ENCODE results near the gene CANT1. TPM values are rescaled to one million over a fixed set of nuclear protein-coding genes. Genes with fewer than 3 reads are reported as not detected.

CANT1 gene
- total RNA-seq, 1 experiment from 2014 or later = 97.1 TPM

GRCh38 chr17:78972507-78973105, 37.0 kb downstream of the CANT1 start:
- BruUV-seq (replicated peaks) = no TSS peak
- DNase-seq (ENCODE audit: low read depth, low spot score) (no peak), ATAC-seq (no peak)
- no peak overlapping the region for H3K4me3 ChIP-seq (replicated peaks in 1 of 2; ENCODE audit: low read depth in 1 of 2, low read length in 2 of 2)
- H3K27ac ChIP-seq (ENCODE audit: low read depth, low read length) = peak overlapping the region; percentile 13; the same call in 1 of the 2 replicates
- no peak overlapping the region for H3K4me2 ChIP-seq (ENCODE audit: low read length)
- ChIA-PET POLR2A (interaction anchor here (1.1 kb wide), 1 partner anchor 49 kb away, joined by 5 read pairs; no protein-coding TSS in a partner anchor), RAD21 (ENCODE audit: low non-redundant PET in 1 of 2, low total read pairs in 2 of 2, uncharacterized antibody in 2 of 2, unreplicated experiment in 2 of 2) (interaction anchor here in 1 of 2 experiments (0.8 to 3.1 kb wide), 2 partner anchors 106 to 109 kb away, joined by 3 to 14 read pairs; no protein-coding TSS in a partner anchor), CTCF (interaction anchor here (0.9 to 2.6 kb wide), 7 partner anchors 8 to 131 kb away, joined by 3 to 39 read pairs (median 5); no protein-coding TSS in a partner anchor)
- H3K79me2 ChIP-seq (ENCODE audit: insufficient read depth, low read length) = peaks cover 22% of the 10 kb centered on the region; the same call in 1 of the 2 replicates
- H3K9ac ChIP-seq (ENCODE audit: low read length) = no peak overlapping the region
- no peak for TF ChIP-seq SRF (IDR thresholded peaks at IDR 0.05; ENCODE audit: low read depth)
- no peak for TF ChIP-seq ZBTB33 (IDR thresholded peaks at IDR 0.05; ENCODE audit: extremely low read depth, insufficient replicate concordance, low read length)
- no peak for TF ChIP-seq ZNF274 (IDR thresholded peaks at IDR 0.05; ENCODE audit: low read depth, low read length)
- TF ChIP-seq SIN3A (IDR thresholded peaks at IDR 0.05; ENCODE audit: low read depth) = no peak
- TF ChIP-seq ELF1 (IDR thresholded peaks at IDR 0.05; ENCODE audit: borderline replicate concordance, low read depth) = no peak
- no peak for TF ChIP-seq EZH2 (IDR thresholded peaks at IDR 0.05)
- TF ChIP-seq RAD21 (IDR thresholded peaks at IDR 0.05; ENCODE audit: low read depth) = no peak
- no peak for TF ChIP-seq SP1 (IDR thresholded peaks at IDR 0.05; ENCODE audit: low read depth)
- TF ChIP-seq REST (IDR thresholded peaks at IDR 0.05; ENCODE audit: low read depth) = no peak
- TF ChIP-seq CTCF (IDR thresholded peaks at IDR 0.05 in 2 of 3, conservative IDR thresholded peaks at IDR 0.05 in 1 of 3; ENCODE audit: borderline replicate concordance in 1 of 3, insufficient read depth in 1 of 3, low read depth in 2 of 3, low read length in 2 of 3) = no peak
- no peak for TF ChIP-seq POLR2A (IDR thresholded peaks at IDR 0.05; ENCODE audit: borderline replicate concordance, extremely low read depth, insufficient read depth, insufficient read length)
- TF ChIP-seq EGR1 (IDR thresholded peaks at IDR 0.05; ENCODE audit: low read depth) = no peak
- TF ChIP-seq YY1 (IDR thresholded peaks at IDR 0.05; ENCODE audit: extremely low read depth, insufficient replicate concordance, low read depth, low read length) = no peak
- no peak for TF ChIP-seq EZH2phosphoT487 (IDR thresholded peaks at IDR 0.05; ENCODE audit: borderline replicate concordance)
- no peak for TF ChIP-seq CBX3 (IDR thresholded peaks at IDR 0.05; ENCODE audit: low read depth)
- no peak for TF ChIP-seq CEBPB (IDR thresholded peaks at IDR 0.05; ENCODE audit: low read depth)
- no peaks in the 10 kb centered on the region for H4K20me1 ChIP-seq (ENCODE audit: insufficient read depth)
- intact Hi-C loops (cut with micrococcal nuclease) = no loop called here
- H3K9me3 ChIP-seq (ENCODE audit: control insufficient read depth in 1 of 2, insufficient read depth in 1 of 2, low read depth in 1 of 2, low read length in 2 of 2) = no peaks in the 10 kb centered on the region
- H3K9me2 ChIP-seq (ENCODE audit: insufficient read depth) = no peaks in the 10 kb centered on the region
- no peak overlapping the region for H2AFZ ChIP-seq (ENCODE audit: low read depth, low read length, poor library complexity, severe bottlenecking)
- peaks cover 13 to 43% of the 10 kb centered on the region in 2 experiments for H3K4me1 ChIP-seq (ENCODE audit: control insufficient read depth in 1 of 2, insufficient read depth in 2 of 2, low read length in 2 of 2)
- H3K36me3 ChIP-seq (ENCODE audit: control insufficient read depth in 1 of 2, insufficient read depth in 2 of 2, low read length in 2 of 2) = peaks cover 24 to 43% of the 10 kb centered on the region in 2 experiments; a peak in 3 of 4 replicates
- no peaks in the 10 kb centered on the region for H3K27me3 ChIP-seq (ENCODE audit: insufficient read depth, low read length)

Measured in HCT116 (cell line).